HepG2 (cell line): ENCODE measurements around the gene VPS11. TPM values are rescaled to one million over a fixed set of nuclear protein-coding genes. Genes with fewer than 3 reads are reported as not detected.
A peak's percentile ranks its signal among the peaks of the same experiment; 100 is the strongest.

Source experiments
- CBFB ChIP-seq: sonication (generic); formaldehyde crosslinking; IDR thresholded peaks from 2 replicates; pipeline ENCODE4 v1.4.0; 2020; ENCODE audit warnings: missing genetic modification reagents
- CCAR2 ChIP-seq: fragments of 200-400 bp; formaldehyde crosslinking; optimal IDR thresholded peaks from 2 replicates; pipeline ENCODE3; 2018; ENCODE audit warnings: low read depth, mild to moderate bottlenecking, low read length, moderate library complexity
- DNMT1 ChIP-seq: sonication (generic); formaldehyde crosslinking; IDR thresholded peaks from 2 replicates; pipeline ENCODE4 v1.5.1; 2020; ENCODE audit warnings: mild to moderate bottlenecking, missing genetic modification reagents
- HNRNPH1 ChIP-seq: fragments of 200-400 bp; formaldehyde crosslinking; optimal IDR thresholded peaks from 2 replicates; pipeline ENCODE3; 2017; ENCODE audit warnings: mild to moderate bottlenecking, low read depth, low read length
- MLLT10 ChIP-seq: sonication (generic); formaldehyde crosslinking; IDR thresholded peaks from 2 replicates; pipeline ENCODE4 v1.4.0; 2020; ENCODE audit warnings: missing genetic modification reagents
- NFYB ChIP-seq: sonication (generic); formaldehyde crosslinking; IDR thresholded peaks from 2 replicates; pipeline ENCODE4 v1.4.0; 2020; ENCODE audit warnings: missing genetic modification reagents
- REPIN1 ChIP-seq: sonication (generic); formaldehyde crosslinking; IDR thresholded peaks from 2 replicates; pipeline ENCODE4 v1.8.0; 2022; ENCODE audit warnings: missing genetic modification reagents, low read depth, mild to moderate bottlenecking, borderline replicate concordance
- ZEB1 ChIP-seq: IDR thresholded peaks from 2 replicates; pipeline ENCODE4 v1.6.1; 2012; ENCODE audit warnings: mild to moderate bottlenecking, low read depth, inconsistent platforms; ENCODE audit not compliant: insufficient replicate concordance
- ZMAT3 ChIP-seq: sonication (generic); formaldehyde crosslinking; conservative IDR thresholded peaks from 2 replicates; pipeline ENCODE4 v1.7.0; 2021; ENCODE audit warnings: missing genetic modification reagents
- ZNF232 ChIP-seq: sonication (generic); formaldehyde crosslinking; IDR thresholded peaks from 2 replicates; pipeline ENCODE4 v1.4.0; 2020; ENCODE audit warnings: missing genetic modification reagents, borderline replicate concordance
- ZNF44 ChIP-seq: sonication (generic); formaldehyde crosslinking; IDR thresholded peaks from 2 replicates; pipeline ENCODE4 v1.5.1; 2020; ENCODE audit warnings: mild to moderate bottlenecking, missing genetic modification reagents
- polyA plus RNA-seq, 8 experiments: library from polyadenylated mRNA; depleted of rRNA in 3 of 8; stranded (reverse) in 7 of 8; unstranded in 1 of 8; fragments of >200 nt; fragmentation: Illumina TruSeq in 4 of 8; extraction: Trizol in 4 of 8; gene quantifications; 2 replicates each; pipeline versions ENCODE4 v1.2.1 to v1.2.3, GENCODE V29; 2011 to 2016; ENCODE audit warnings: low read depth in 4 of 8, missing spikeins in 1 of 8, mixed read lengths in 1 of 8; ENCODE audit not compliant: insufficient read depth in 1 of 8
- total RNA-seq, 5 experiments: library from RNA; depleted of rRNA; stranded (reverse); fragments of >200 nt; fragmentation: Illumina TruSeq; extraction: Trizol; gene quantifications; 2 replicates each; pipeline ENCODE4 v1.2.3, GENCODE V29; 2016; ENCODE audit warnings: low read depth in 1 of 5
- TF ChIP-seq, protein P1 (sequence below): IDR thresholded peaks from 2 replicates; pipeline ENCODE4 v1.6.1; 2016; ENCODE audit warnings: missing compliant biosample characterization, missing genetic modification reagents, borderline replicate concordance
- TF ChIP-seq, protein P2 (sequence below): sonication (generic); formaldehyde crosslinking; IDR thresholded peaks from 2 replicates; pipeline ENCODE4 v1.4.0; 2020; ENCODE audit warnings: missing genetic modification reagents
- TF ChIP-seq, protein P3 (sequence below): sonication (generic); formaldehyde crosslinking; IDR thresholded peaks from 2 replicates; pipeline ENCODE4 v1.4.0; 2020; ENCODE audit warnings: missing genetic modification reagents
- TF ChIP-seq, protein P4 (sequence below): sonication (generic); formaldehyde crosslinking; IDR thresholded peaks from 2 replicates; pipeline ENCODE4 v1.5.0; 2020; ENCODE audit warnings: missing genetic modification reagents

VPS11 gene
- total and polyA plus RNA-seq, 2 of the 13 experiments (the other 11 are each of a cell fraction or from before 2014, with no cell fraction given) = 13.7 to 21.6 TPM

DNA sequence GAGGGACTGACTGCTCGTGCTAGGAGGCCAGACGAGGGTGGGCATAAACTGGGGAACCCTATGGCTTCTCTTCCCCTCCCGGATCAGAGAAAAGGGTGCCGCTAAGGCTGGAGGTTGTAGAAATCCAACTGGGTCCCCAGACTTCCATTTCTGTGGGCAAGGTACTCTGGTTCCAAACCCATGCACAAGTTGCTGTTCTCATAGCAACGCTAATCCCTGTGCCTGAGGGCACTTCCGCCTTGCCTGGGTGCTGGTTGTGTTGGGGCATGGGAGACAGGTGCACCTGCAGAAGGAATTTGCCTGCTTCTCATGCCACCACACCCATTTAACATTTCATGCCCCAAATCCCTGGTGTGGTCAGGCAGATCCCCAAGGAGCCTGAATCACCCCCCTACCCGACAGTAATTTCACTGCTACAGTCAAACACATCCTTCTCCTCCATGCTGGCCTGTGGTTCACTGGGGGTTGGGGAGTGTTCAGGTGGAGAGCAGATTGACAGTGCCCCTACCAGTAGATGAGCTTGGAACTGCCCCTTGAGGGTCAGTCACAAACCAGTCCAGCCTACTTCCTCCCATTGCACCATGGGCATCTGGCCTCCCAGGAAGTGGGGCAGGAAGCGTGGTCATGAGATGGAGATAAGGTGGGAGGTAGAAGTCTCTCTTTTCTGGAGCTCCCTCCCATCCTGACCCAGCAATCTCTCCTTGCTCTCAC, 40.7 kb downstream of the VPS11 start (continued):
- TF ChIP-seq ZNF44 (CRISPR knock-in tag) (no peak), REPIN1 (CRISPR knock-in tag) (no peak; the same call in 1 of the 2 replicates), ZMAT3 (no peak), NFYB (peak; percentile 76), DNMT1 (CRISPR knock-in tag) (no peak), ZEB1 (peak; percentile 66), CCAR2 (no peak), MLLT10 (CRISPR knock-in tag) (no peak), CBFB (CRISPR knock-in tag) (0 out of 2 replicates have a peak, but pooled peaks have one; percentile 17), HNRNPH1 (no peak), ZNF232 (no peak)
- TF ChIP-seq, protein P1, sequence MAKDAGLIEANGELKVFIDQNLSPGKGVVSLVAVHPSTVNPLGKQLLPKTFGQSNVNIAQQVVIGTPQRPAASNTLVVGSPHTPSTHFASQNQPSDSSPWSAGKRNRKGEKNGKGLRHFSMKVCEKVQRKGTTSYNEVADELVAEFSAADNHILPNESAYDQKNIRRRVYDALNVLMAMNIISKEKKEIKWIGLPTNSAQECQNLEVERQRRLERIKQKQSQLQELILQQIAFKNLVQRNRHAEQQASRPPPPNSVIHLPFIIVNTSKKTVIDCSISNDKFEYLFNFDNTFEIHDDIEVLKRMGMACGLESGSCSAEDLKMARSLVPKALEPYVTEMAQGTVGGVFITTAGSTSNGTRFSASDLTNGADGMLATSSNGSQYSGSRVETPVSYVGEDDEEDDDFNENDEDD (CRISPR knock-in tag) = no peak
- TF ChIP-seq, protein P2, sequence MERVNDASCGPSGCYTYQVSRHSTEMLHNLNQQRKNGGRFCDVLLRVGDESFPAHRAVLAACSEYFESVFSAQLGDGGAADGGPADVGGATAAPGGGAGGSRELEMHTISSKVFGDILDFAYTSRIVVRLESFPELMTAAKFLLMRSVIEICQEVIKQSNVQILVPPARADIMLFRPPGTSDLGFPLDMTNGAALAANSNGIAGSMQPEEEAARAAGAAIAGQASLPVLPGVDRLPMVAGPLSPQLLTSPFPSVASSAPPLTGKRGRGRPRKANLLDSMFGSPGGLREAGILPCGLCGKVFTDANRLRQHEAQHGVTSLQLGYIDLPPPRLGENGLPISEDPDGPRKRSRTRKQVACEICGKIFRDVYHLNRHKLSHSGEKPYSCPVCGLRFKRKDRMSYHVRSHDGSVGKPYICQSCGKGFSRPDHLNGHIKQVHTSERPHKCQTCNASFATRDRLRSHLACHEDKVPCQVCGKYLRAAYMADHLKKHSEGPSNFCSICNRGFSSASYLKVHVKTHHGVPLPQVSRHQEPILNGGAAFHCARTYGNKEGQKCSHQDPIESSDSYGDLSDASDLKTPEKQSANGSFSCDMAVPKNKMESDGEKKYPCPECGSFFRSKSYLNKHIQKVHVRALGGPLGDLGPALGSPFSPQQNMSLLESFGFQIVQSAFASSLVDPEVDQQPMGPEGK (CRISPR knock-in tag) = peak; percentile 0; the same call in 1 of the 2 replicates
- TF ChIP-seq, protein P3, sequence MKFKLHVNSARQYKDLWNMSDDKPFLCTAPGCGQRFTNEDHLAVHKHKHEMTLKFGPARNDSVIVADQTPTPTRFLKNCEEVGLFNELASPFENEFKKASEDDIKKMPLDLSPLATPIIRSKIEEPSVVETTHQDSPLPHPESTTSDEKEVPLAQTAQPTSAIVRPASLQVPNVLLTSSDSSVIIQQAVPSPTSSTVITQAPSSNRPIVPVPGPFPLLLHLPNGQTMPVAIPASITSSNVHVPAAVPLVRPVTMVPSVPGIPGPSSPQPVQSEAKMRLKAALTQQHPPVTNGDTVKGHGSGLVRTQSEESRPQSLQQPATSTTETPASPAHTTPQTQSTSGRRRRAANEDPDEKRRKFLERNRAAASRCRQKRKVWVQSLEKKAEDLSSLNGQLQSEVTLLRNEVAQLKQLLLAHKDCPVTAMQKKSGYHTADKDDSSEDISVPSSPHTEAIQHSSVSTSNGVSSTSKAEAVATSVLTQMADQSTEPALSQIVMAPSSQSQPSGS (CRISPR knock-in tag) = no peak
- TF ChIP-seq, protein P4, sequence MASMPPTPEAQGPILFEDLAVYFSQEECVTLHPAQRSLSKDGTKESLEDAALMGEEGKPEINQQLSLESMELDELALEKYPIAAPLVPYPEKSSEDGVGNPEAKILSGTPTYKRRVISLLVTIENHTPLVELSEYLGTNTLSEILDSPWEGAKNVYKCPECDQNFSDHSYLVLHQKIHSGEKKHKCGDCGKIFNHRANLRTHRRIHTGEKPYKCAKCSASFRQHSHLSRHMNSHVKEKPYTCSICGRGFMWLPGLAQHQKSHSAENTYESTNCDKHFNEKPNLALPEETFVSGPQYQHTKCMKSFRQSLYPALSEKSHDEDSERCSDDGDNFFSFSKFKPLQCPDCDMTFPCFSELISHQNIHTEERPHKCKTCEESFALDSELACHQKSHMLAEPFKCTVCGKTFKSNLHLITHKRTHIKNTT (CRISPR knock-in tag) = no peak
